Fibroblast of the aortic adventitia (primary cell): Measurements from ENCODE around the gene NCOA5. TPM values are rescaled to one million over a fixed set of nuclear protein-coding genes. Genes with fewer than 3 reads are reported as not detected.

Experiments used
- DNase-seq: peaks from one replicate; pipeline ENCODE4 v3.0.0-alpha.2; 2010; ENCODE audit warnings: low read depth
- H3K4me3 ChIP-seq: 2 replicates; pipeline ENCODE4 v1.5.1; 2011; ENCODE audit warnings: low read depth, mild to moderate bottlenecking, control low read depth, low read length, moderate library complexity
- total RNA-seq: library from RNA; depleted of rRNA; stranded (reverse); fragments of >200 nt; gene quantifications from 2 replicates; pipeline ENCODE4 v1.2.3, GENCODE V29; 2012; ENCODE audit warnings: low replicate concordance
- TF ChIP-seq, protein P1 (sequence below): IDR thresholded peaks from 2 replicates; pipeline ENCODE4 v1.5.1; 2011; ENCODE audit warnings: mild to moderate bottlenecking, low read length, control low read depth, inconsistent platforms; ENCODE audit not compliant: insufficient read depth

The NCOA5 gene
- total RNA-seq, 1 donor: 24.0 TPM

DNA sequence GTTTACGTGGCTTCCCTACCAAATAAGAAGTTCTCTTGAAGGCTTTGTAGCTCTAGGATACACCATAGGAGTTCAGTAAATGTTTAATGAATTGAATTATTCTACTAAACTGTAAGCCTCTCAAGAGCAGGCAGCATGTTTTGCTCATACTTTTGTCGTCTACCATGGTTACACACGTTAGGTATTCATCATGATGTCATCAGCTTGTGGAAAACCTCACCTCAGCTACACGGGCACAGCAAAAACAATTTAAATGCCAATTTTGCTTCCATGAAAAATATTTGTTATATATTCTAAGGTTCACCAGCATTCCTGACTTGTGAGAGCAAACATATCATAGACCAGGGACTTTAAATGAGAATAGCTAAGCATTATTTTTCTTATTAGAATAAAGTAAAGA is 16.7 kb downstream of the NCOA5 start:
- DNase-seq: no peak
- no peak overlapping the region for H3K4me3 ChIP-seq
- TF ChIP-seq, protein P1, sequence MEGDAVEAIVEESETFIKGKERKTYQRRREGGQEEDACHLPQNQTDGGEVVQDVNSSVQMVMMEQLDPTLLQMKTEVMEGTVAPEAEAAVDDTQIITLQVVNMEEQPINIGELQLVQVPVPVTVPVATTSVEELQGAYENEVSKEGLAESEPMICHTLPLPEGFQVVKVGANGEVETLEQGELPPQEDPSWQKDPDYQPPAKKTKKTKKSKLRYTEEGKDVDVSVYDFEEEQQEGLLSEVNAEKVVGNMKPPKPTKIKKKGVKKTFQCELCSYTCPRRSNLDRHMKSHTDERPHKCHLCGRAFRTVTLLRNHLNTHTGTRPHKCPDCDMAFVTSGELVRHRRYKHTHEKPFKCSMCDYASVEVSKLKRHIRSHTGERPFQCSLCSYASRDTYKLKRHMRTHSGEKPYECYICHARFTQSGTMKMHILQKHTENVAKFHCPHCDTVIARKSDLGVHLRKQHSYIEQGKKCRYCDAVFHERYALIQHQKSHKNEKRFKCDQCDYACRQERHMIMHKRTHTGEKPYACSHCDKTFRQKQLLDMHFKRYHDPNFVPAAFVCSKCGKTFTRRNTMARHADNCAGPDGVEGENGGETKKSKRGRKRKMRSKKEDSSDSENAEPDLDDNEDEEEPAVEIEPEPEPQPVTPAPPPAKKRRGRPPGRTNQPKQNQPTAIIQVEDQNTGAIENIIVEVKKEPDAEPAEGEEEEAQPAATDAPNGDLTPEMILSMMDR: no peak

GRCh38 chr20:46071573-46071972 is 18.2 kb downstream of the NCOA5 start:
- TF ChIP-seq, protein P1: no peak
- no peak for DNase-seq
- no peak overlapping the region for H3K4me3 ChIP-seq

DNA sequence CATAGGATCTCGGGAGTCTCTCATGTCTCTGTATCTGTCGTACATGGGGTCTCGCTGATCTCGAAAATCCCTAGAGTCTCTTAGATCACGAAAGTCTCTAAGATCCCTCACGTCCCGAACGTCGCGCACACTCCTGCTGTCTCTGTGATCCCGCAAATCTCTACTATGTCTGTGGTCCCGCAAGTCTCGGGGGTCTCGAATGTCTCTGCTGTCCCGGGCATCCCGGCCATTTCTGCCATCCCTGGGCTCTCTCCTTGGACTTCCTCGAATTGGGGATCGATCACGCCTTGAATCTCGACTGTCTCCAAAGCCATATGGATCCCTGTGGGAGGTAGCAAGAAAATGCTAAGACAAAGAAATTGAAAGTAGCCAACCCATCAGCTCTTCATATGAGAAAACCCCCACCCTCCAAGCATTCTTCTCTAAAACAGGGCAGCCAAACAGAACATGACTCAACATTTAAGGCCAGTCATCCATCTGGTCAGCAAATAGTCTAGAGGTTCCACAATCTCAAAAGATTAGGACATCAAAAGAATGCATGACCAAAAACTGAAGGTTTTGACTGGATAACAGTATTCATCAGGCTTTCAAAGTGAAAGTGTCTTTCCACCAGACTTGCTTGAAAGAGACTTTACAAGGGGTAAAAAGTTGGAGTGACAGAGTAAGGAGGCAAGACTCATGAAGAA is 19.4 kb downstream of the NCOA5 start:
- peak; percentile 85 for DNase-seq

GRCh38 chr20:46065691-46066090 is 24.1 kb downstream of the NCOA5 start:
- H3K4me3 ChIP-seq: no peak overlapping the region
- DNase-seq: no peak

More for the DNA sequence above, 19.4 kb downstream of the NCOA5 start:
- no peak overlapping the region for H3K4me3 ChIP-seq
- TF ChIP-seq, protein P1: no peak

DNA sequence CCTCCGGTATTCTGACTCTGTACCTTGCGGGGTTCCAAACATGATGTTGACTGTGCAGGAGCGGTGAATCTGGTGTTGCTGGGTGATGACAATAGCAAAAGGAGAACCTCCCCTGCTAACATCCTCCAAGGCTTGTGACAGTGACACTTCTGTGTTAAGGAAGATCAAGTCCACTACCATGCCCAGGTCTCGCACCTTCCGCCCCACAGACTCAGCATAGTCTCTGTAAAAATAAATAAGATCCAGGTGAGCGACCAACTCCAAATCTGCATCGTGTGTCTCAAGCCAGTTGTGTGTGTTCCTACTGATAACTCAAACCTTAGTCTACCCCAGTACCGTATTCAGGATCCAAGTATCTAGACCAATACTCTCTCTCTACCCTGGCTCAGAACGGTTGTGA is 24.8 kb downstream of the NCOA5 start:
- TF ChIP-seq, protein P1: no peak
- no peak for DNase-seq
- no peak overlapping the region for H3K4me3 ChIP-seq

More at GRCh38 chr20:46065691-46066090, 24.1 kb downstream of the NCOA5 start:
- TF ChIP-seq, protein P1: no peak

DNA sequence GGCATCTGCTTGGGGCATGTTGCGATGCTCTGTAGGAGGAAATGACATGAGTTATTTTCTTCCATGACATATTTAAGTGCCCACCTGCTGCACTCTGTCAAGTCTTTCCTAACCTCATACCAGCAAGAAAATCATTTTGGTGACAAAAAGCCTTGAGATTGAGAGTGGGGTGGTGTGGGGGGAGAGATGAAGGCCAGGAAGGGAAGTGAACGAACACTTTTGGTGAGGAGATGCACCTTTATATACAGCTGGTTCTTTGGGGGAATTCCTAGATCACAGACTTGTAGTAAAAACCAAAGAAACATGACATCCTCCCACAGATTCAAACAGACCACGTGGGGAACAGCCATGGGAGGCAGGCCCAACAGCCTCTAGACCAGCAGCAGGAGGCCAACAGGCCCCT is 26.1 kb downstream of the NCOA5 start:
- H3K4me3 ChIP-seq: no peak overlapping the region
- TF ChIP-seq, protein P1: no peak
- DNase-seq: no peak

- TF ChIP-seq, protein P1: no peak
- no peak overlapping the region for H3K4me3 ChIP-seq
- no peak for DNase-seq
Observed at GRCh38 chr20:46063151-46063550, 26.6 kb downstream of the NCOA5 start.
